HT1080 (cell line): ENCODE results near the gene NTRK1. TPM values are rescaled to one million over a fixed set of nuclear protein-coding genes. Genes with fewer than 3 reads are reported as not detected.

ENCODE experiments used
- DNase-seq: peaks from one replicate; pipeline ENCODE4 v3.0.0-alpha.2; 2015; ENCODE audit warnings: low read depth
- total RNA-seq: library from RNA; depleted of rRNA; stranded (reverse); fragments of >200 nt; shearing (Covaris generic); gene quantifications from 2 replicates; pipeline ENCODE4 v1.2.3, GENCODE V29; 2014

NTRK1 gene
- total RNA-seq, 1 experiment from 2014 or later = 1.3 TPM

- DNase-seq = no peak
Measured at GRCh38 chr1:156879876-156880275, 19.2 kb downstream of the NTRK1 start.

- DNase-seq = no peak
Measured at GRCh38 chr1:156880473-156880872, 19.8 kb downstream of the NTRK1 start.

- DNase-seq = no peak
Measured at GRCh38 chr1:156881101-156881500, 20.4 kb downstream of the NTRK1 start.

GRCh38 chr1:156881663-156882062, 21.0 kb downstream of the NTRK1 start:
- no peak for DNase-seq

GRCh38 chr1:156882543-156882942, 21.9 kb downstream of the NTRK1 start:
- DNase-seq = no peak

- no peak for DNase-seq
Measured at GRCh38 chr1:156883919-156884318, 23.3 kb downstream of the NTRK1 start.

- DNase-seq = no peak
Measured at GRCh38 chr1:156884560-156885184, 24.0 kb downstream of the NTRK1 start.

- no peak for DNase-seq
Measured at GRCh38 chr1:156885314-156885713, 24.6 kb downstream of the NTRK1 start.

GRCh38 chr1:156885880-156886355, 25.3 kb downstream of the NTRK1 start:
- DNase-seq = no peak

- DNase-seq = no peak
Measured at GRCh38 chr1:156886583-156887281, 26.1 kb downstream of the NTRK1 start.

- DNase-seq = no peak
Measured at GRCh38 chr1:156887317-156887716, 26.7 kb downstream of the NTRK1 start.

- DNase-seq = no peak
Measured at GRCh38 chr1:156887734-156888133, 27.1 kb downstream of the NTRK1 start.

- DNase-seq = peak; percentile 69
Measured at GRCh38 chr1:156889802-156890580, 29.3 kb downstream of the NTRK1 start.

GRCh38 chr1:156892190-156893047, 31.8 kb downstream of the NTRK1 start:
- DNase-seq = peak; percentile 76

- DNase-seq = no peak
Measured at GRCh38 chr1:156893048-156893953, 32.6 kb downstream of the NTRK1 start, which contains the start of gene PEAR1. PEAR1 (plus strand) TSS chr1:156893718; CDS start chr1:156903927, 10,209 bp downstream.

GRCh38 chr1:156894001-156894400, 33.3 kb downstream of the NTRK1 start:
- DNase-seq = no peak

GRCh38 chr1:156894711-156895454, 34.2 kb downstream of the NTRK1 start:
- no peak for DNase-seq

GRCh38 chr1:156895455-156895812, 34.8 kb downstream of the NTRK1 start:
- no peak for DNase-seq

- DNase-seq = no peak
Measured at GRCh38 chr1:156895927-156896326, 35.3 kb downstream of the NTRK1 start.
